ENCODE data around the gene PRADC1. TPM values are rescaled to one million over a fixed set of nuclear protein-coding genes. Genes with fewer than 3 reads are reported as not detected.

The PRADC1 gene
- total and polyA plus RNA-seq, 4 donors, result 12.1 to 41.4 (median 30.6) TPM

DNA sequence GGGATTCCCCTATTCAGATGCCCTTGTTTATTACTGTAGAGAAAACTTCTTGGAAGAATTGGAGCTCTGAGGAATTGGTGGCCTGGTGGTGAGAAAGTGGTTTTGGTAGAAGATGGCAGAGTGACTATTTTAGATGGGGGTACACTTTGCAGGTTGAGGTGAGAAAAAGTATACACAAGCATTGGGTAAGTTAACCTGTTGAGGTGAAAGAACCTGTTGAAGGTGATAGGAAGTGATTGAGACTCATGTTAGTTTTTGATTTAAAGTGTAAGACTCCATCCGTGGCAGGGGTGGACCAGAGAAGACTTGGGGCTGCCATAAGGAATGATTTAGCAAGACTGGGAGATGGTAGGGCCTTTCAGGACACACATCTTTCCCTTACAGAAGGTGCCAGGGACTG lies 4.1 kb upstream of the PRADC1 start:
- no peak for TF ChIP-seq FOXA1 (IDR thresholded peaks at IDR 0.05)
- no peak for TF ChIP-seq TAF1 (conservative IDR thresholded peaks at IDR 0.05)
- TF ChIP-seq, protein P1, sequence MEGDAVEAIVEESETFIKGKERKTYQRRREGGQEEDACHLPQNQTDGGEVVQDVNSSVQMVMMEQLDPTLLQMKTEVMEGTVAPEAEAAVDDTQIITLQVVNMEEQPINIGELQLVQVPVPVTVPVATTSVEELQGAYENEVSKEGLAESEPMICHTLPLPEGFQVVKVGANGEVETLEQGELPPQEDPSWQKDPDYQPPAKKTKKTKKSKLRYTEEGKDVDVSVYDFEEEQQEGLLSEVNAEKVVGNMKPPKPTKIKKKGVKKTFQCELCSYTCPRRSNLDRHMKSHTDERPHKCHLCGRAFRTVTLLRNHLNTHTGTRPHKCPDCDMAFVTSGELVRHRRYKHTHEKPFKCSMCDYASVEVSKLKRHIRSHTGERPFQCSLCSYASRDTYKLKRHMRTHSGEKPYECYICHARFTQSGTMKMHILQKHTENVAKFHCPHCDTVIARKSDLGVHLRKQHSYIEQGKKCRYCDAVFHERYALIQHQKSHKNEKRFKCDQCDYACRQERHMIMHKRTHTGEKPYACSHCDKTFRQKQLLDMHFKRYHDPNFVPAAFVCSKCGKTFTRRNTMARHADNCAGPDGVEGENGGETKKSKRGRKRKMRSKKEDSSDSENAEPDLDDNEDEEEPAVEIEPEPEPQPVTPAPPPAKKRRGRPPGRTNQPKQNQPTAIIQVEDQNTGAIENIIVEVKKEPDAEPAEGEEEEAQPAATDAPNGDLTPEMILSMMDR (IDR thresholded peaks at IDR 0.05; ENCODE audit: low read depth, low read length, missing input control), result no peak
- TF ChIP-seq HNF4A (conservative IDR thresholded peaks at IDR 0.05), result no peak
- TF ChIP-seq YY1 (IDR thresholded peaks at IDR 0.05), result no peak
- TF ChIP-seq RXRA (IDR thresholded peaks at IDR 0.05), result no peak
- TF ChIP-seq RAD21 (IDR thresholded peaks at IDR 0.05), result no peak
- TF ChIP-seq JUND (IDR thresholded peaks at IDR 0.05), result no peak
- TF ChIP-seq HNF4G (IDR thresholded peaks at IDR 0.05), result no peak
- no peak overlapping the region for H3K4me3 ChIP-seq (ENCODE audit: low read depth in 1 of 3, low read length in 3 of 3)
- H3K9ac ChIP-seq (ENCODE audit: low read depth in 1 of 2, low read length in 2 of 2), result no peak overlapping the region
- peaks cover 2 to 26% (median 19%) of the 10 kb centered on the region in 4 donors for H3K4me1 ChIP-seq (ENCODE audit: control insufficient read depth in 4 of 4, insufficient read depth in 4 of 4, low read length in 3 of 4)
- no peaks in the 10 kb centered on the region for H3K27me3 ChIP-seq (ENCODE audit: control insufficient read depth in 4 of 4, insufficient read depth in 4 of 4, low read length in 3 of 4)
- no peaks in the 10 kb centered on the region for H3K9me3 ChIP-seq (ENCODE audit: control insufficient read depth in 4 of 4, low read length in 3 of 4)
- 71% methylated on average over 1 of the region's 1 CpG for WGBS
- H3K36me3 ChIP-seq (ENCODE audit: control insufficient read depth in 4 of 4, insufficient read depth in 3 of 4, low read depth in 1 of 4, low read length in 3 of 4), result peaks cover 2 to 13% (median 7%) of the 10 kb centered on the region in 4 donors
- no peak for DNase-seq (ENCODE audit: low spot score)
- H3K27ac ChIP-seq (ENCODE audit: low read depth in 1 of 2, low read length in 2 of 2), result no peak overlapping the region

- Histone ChIP-seq H3K27ac (ENCODE audit: low read depth in 1 of 2, low read length in 2 of 2) (no peak overlapping the region), H3K36me3 (ENCODE audit: control insufficient read depth in 4 of 4, insufficient read depth in 3 of 4, low read depth in 1 of 4, low read length in 3 of 4) (peaks cover 2 to 8% (median 7%) of the 10 kb centered on the region in 4 donors), H3K27me3 (ENCODE audit: control insufficient read depth in 4 of 4, insufficient read depth in 4 of 4, low read length in 3 of 4) (no peaks in the 10 kb centered on the region), H3K9me3 (ENCODE audit: control insufficient read depth in 4 of 4, low read length in 3 of 4) (no peaks in the 10 kb centered on the region), H3K9ac (ENCODE audit: low read depth in 1 of 2, low read length in 2 of 2) (peak overlapping the region; percentile 88 to 91), H3K4me1 (ENCODE audit: control insufficient read depth in 4 of 4, insufficient read depth in 4 of 4, low read length in 3 of 4) (peaks cover 2 to 26% (median 19%) of the 10 kb centered on the region in 4 donors), H3K4me3 (ENCODE audit: low read depth in 1 of 3, low read length in 3 of 3) (peak overlapping the region; percentile 86 to 97 (median 87))
- DNase-seq (ENCODE audit: low spot score), result no peak
- TF ChIP-seq TAF1 (conservative IDR thresholded peaks at IDR 0.05), result no peak
- no peak for TF ChIP-seq FOXA2 (IDR thresholded peaks at IDR 0.05)
- TF ChIP-seq, protein P2, sequence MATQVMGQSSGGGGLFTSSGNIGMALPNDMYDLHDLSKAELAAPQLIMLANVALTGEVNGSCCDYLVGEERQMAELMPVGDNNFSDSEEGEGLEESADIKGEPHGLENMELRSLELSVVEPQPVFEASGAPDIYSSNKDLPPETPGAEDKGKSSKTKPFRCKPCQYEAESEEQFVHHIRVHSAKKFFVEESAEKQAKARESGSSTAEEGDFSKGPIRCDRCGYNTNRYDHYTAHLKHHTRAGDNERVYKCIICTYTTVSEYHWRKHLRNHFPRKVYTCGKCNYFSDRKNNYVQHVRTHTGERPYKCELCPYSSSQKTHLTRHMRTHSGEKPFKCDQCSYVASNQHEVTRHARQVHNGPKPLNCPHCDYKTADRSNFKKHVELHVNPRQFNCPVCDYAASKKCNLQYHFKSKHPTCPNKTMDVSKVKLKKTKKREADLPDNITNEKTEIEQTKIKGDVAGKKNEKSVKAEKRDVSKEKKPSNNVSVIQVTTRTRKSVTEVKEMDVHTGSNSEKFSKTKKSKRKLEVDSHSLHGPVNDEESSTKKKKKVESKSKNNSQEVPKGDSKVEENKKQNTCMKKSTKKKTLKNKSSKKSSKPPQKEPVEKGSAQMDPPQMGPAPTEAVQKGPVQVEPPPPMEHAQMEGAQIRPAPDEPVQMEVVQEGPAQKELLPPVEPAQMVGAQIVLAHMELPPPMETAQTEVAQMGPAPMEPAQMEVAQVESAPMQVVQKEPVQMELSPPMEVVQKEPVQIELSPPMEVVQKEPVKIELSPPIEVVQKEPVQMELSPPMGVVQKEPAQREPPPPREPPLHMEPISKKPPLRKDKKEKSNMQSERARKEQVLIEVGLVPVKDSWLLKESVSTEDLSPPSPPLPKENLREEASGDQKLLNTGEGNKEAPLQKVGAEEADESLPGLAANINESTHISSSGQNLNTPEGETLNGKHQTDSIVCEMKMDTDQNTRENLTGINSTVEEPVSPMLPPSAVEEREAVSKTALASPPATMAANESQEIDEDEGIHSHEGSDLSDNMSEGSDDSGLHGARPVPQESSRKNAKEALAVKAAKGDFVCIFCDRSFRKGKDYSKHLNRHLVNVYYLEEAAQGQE (IDR thresholded peaks at IDR 0.05), result no peak
- no peak for TF ChIP-seq GABPA (IDR thresholded peaks at IDR 0.05 in 1 of 2, conservative IDR thresholded peaks at IDR 0.05 in 1 of 2)
- no peak for TF ChIP-seq FOXA1 (IDR thresholded peaks at IDR 0.05)
- TF ChIP-seq MAX (IDR thresholded peaks at IDR 0.05), result no peak
- no peak for TF ChIP-seq YY1 (IDR thresholded peaks at IDR 0.05)
- no peak for TF ChIP-seq RAD21 (IDR thresholded peaks at IDR 0.05)
- no peak for TF ChIP-seq HNF4G (IDR thresholded peaks at IDR 0.05)
- no peak for TF ChIP-seq NR2F2 (IDR thresholded peaks at IDR 0.05)
- TF ChIP-seq SP1 (IDR thresholded peaks at IDR 0.05), result no peak
- 67% methylated on average over 11 of the region's 11 CpGs for WGBS
These were observed 2.4 kb upstream of the PRADC1 start for GRCh38 chr2:73235315-73236028.

Data from liver (tissue), 9 donors.